ENCODE data around the gene DGKA. TPM values are rescaled to one million over a fixed set of nuclear protein-coding genes. Genes with fewer than 3 reads are reported as not detected.

Gene DGKA
- total and polyA plus RNA-seq, 8 donors, result 15.5 to 53.9 (median 23.4) TPM

DNA sequence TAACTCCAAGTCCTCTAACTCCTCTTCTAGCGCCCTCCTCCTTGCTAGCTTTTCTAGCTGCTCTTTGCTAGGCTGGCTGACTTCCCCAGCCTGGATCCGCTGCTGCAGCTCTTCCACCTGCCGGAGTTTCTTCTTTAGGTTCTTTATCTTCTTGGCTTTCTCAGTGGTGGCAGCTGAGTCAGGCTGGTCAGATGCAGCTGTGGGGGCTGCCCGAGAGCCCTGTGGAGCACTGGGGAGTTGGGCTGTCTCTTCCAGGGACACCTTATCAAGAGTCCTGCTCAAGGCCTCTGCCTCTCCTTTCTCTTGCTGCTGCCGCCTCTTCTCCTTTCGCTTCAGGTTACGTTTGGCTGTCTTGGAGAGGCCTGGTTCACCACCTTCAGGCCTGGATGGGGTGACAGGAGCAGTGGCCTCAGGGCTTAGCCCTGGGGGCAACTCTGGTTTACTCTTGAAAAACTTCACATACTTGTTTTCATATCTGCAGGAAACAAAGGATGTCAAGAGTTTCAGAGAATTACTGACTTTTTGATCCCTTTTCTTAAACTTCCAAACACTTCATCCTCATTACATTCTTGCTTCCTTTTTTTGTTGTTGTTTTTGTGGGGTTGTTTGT is 29.0 kb upstream of the DGKA start:
- no peaks in the 10 kb centered on the region for H3K27me3 ChIP-seq
- DNase-seq, result no peak
- peaks cover 0 to 9% (median 0%) of the 10 kb centered on the region in 3 donors for H3K36me3 ChIP-seq
- no peaks in the 10 kb centered on the region for H3K4me1 ChIP-seq
- no peak for FAIRE-seq
- H3K9me3 ChIP-seq, result no peaks in the 10 kb centered on the region
- 81 to 94% methylated on average over 7 of the region's 7 CpGs for WGBS, 2 donors
- TF ChIP-seq CTCF (IDR thresholded peaks at IDR 0.05), result no peak
- intact Hi-C loops (cut with DNase I), result loop anchor here in 1 of 3 donors (10.0 kb wide), 1 partner anchor 67 kb away; no protein-coding TSS in a partner anchor
- no peak for ATAC-seq
- no peak overlapping the region for H3K4me3 ChIP-seq
- H3K27ac ChIP-seq, result no peak overlapping the region

- no peak for TF ChIP-seq CTCF (IDR thresholded peaks at IDR 0.05)
- Histone ChIP-seq H3K27me3 (no peaks in the 10 kb centered on the region), H3K4me3 (no peak overlapping the region), H3K36me3 (peaks cover 0 to 9% (median 0%) of the 10 kb centered on the region in 3 donors), H3K27ac (no peak overlapping the region), H3K4me1 (peaks cover 3 to 28% (median 19%) of the 10 kb centered on the region in 3 donors), H3K9me3 (no peaks in the 10 kb centered on the region)
- FAIRE-seq (no peak), ATAC-seq (no peak), DNase-seq (no peak)
- intact Hi-C loops (cut with DNase I), result loop anchor here in 1 of 3 donors (10.0 kb wide), 1 partner anchor 71 kb away; no protein-coding TSS in a partner anchor
- WGBS, 2 donors, result 56 to 58% methylated on average over 1 of the region's 1 CpG
These were observed 24.9 kb upstream of the DGKA start for GRCh38 chr12:55906056-55906455.

DNA sequence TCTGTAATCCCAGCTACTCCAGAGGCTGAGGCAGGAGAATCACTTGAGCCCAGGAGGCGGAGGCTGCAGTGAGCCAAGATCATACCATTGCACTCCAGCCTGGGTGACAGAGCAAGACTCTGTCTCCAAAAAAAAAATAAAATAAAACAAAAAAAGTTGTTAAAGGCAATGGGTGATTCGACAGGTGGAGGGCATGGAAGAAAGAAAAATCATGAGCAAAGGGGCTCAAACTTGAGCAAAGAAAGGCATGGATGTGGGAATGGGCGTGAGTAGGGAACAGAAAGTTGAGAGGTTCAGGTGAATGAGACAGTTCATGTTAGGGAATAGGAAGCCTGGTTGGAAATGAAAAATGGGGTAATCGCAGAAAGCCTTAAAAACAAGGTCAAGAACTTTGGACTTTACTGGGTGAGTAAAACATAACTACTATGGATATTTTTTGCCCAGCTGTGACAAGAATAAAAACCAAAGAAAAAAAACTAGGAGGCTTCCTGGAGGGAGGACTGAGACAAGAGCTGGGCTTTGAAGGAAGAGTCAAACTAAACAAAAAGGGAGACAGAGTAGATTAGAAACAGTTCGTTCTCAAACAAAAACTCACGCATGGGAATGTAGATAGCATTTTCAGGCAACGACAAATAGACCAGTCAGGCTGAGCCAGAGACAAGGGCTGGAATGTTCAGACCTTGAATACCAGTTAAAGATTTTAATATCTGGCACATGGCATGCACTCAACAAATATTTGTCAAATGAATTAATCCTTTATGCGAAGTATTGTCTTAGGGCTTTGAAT is 22.0 kb upstream of the DGKA start:
- H3K4me3 ChIP-seq, result no peak overlapping the region
- 18 to 20% methylated on average over 8 of the region's 8 CpGs for WGBS, 2 donors
- H3K36me3 ChIP-seq, result no peaks in the 10 kb centered on the region
- intact Hi-C loops (cut with DNase I), result loop anchor here in 1 of 3 donors (10.0 kb wide), 1 partner anchor 74 kb away; no protein-coding TSS in a partner anchor
- FAIRE-seq, result no peak
- peak in 1 of 6 donors; percentile 30 for DNase-seq
- peak overlapping the region; percentile 47 to 78 (median 72) for H3K27ac ChIP-seq
- no peaks in the 10 kb centered on the region for H3K9me3 ChIP-seq
- TF ChIP-seq CTCF (IDR thresholded peaks at IDR 0.05), result no peak
- peaks cover 13 to 36% (median 31%) of the 10 kb centered on the region in 3 donors for H3K4me1 ChIP-seq
- peak; percentile 83 to 91 (median 89) for ATAC-seq
- no peaks in the 10 kb centered on the region for H3K27me3 ChIP-seq

- intact Hi-C loops (cut with DNase I), result loop anchor here in 1 of 3 donors (10.0 kb wide), 1 partner anchor 75 kb away; no protein-coding TSS in a partner anchor
- ATAC-seq (peak in 1 of 4 donors; percentile 55), FAIRE-seq (no peak), DNase-seq (no peak)
- H3K36me3 ChIP-seq, result no peaks in the 10 kb centered on the region
- peaks cover 16 to 36% (median 31%) of the 10 kb centered on the region in 3 donors for H3K4me1 ChIP-seq
- H3K9me3 ChIP-seq, result no peaks in the 10 kb centered on the region
- 5 to 8% methylated on average over 2 of the region's 2 CpGs for WGBS, 2 donors
- peak overlapping the region in 3 of 4 donors; percentile 58 to 78 (median 73) for H3K27ac ChIP-seq
- no peaks in the 10 kb centered on the region for H3K27me3 ChIP-seq
- TF ChIP-seq CTCF (IDR thresholded peaks at IDR 0.05), result no peak
- no peak overlapping the region for H3K4me3 ChIP-seq
These were observed 21.5 kb upstream of the DGKA start for GRCh38 chr12:55909513-55909884.

All from pancreas (tissue), 10 donors.